H1 (cell line): ENCODE data around the gene CGREF1. TPM values are rescaled to one million over a fixed set of nuclear protein-coding genes. Genes with fewer than 3 reads are reported as not detected.

Experiments
- CTCF ChIA-PET: fragments of 300-600 bp; sonication (Branson Sonifier 250); formaldehyde crosslinking; loops from one replicate; lab custom pipeline; 2021; ENCODE audit not compliant: partially characterized antibody; lab: Charles Lee
- POLR2A ChIA-PET: fragments of 300-600 bp; sonication (Branson Sonifier 250); formaldehyde crosslinking; loops from one replicate; lab custom pipeline; 2021; ENCODE audit warnings: inconsistent platforms; ENCODE audit not compliant: partially characterized antibody; lab: Charles Lee
- DNase-seq, 2 experiments: peaks; one replicate each; pipeline versions ENCODE4 v3.0.0 to v3.0.0-alpha.2; 2010 to 2022; ENCODE audit warnings: low spot score in 2 of 2, low read depth in 1 of 2, mixed read lengths in 1 of 2
- FAIRE-seq: peaks from 2 replicates; lab custom pipeline; 2011; peaks lifted over from hg19 to GRCh38; lab: Jason Lieb, UNC
- H2AFZ ChIP-seq: 2 replicates; pipeline ENCODE4 v1.8.1; 2012; ENCODE audit warnings: low read length, inconsistent platforms
- H2AK5ac ChIP-seq: 2 replicates; pipeline ENCODE4 v1.6.1; 2013; ENCODE audit warnings: low read depth, low read length
- H2BK120ac ChIP-seq: replicated peaks from 2 replicates; pipeline ENCODE3; 2013; ENCODE audit warnings: low read depth, low read length, inconsistent platforms
- H2BK12ac ChIP-seq: 2 replicates; pipeline ENCODE4 v1.6.1; 2013; ENCODE audit warnings: low read depth, low read length
- H2BK15ac ChIP-seq: 2 replicates; pipeline ENCODE4 v1.6.1; 2013; ENCODE audit warnings: low read length
- H2BK20ac ChIP-seq: 2 replicates; pipeline ENCODE4 v1.6.1; 2013; ENCODE audit warnings: low read length
- H2BK5ac ChIP-seq: 2 replicates; pipeline ENCODE4 v1.6.1; 2013; ENCODE audit warnings: low read depth, low read length
- H3K14ac ChIP-seq: 2 replicates; pipeline ENCODE4 v1.6.1; 2013; ENCODE audit warnings: inconsistent platforms; ENCODE audit not compliant: insufficient read length
- H3K18ac ChIP-seq: 2 replicates; pipeline ENCODE4 v1.6.1; 2013; ENCODE audit warnings: low read length; ENCODE audit errors: extremely low read depth
- H3K23ac ChIP-seq: 2 replicates; pipeline ENCODE4 v1.6.1; 2013; ENCODE audit warnings: inconsistent platforms; ENCODE audit not compliant: insufficient read length
- H3K23me2 ChIP-seq: 2 replicates; pipeline ENCODE4 v1.6.1; 2013; ENCODE audit warnings: low read depth, low read length
- H3K27ac ChIP-seq: 2 replicates; pipeline ENCODE4 v1.6.1; 2011; ENCODE audit warnings: low read depth, low read length, inconsistent platforms
- H3K27me3 ChIP-seq, 4 experiments: replicated peaks in 1 of 4; 1 replicate in 1 of 4; 2 replicates in 3 of 4; pipeline versions ENCODE4 v1.6.1 to v1.8.1; 2011 to 2013; ENCODE audit warnings: low read length in 3 of 4, mild to moderate bottlenecking in 3 of 4, inconsistent platforms in 2 of 4, mixed read lengths in 2 of 4, moderate library complexity in 1 of 4; ENCODE audit not compliant: control insufficient read depth in 3 of 4, insufficient read depth in 3 of 4; ENCODE audit errors: extremely low read depth in 1 of 4
- H3K36me3 ChIP-seq, 4 experiments: 2 replicates each; pipeline versions ENCODE4 v1.6.1 to v1.8.1; 2011 to 2013; ENCODE audit warnings: mild to moderate bottlenecking in 4 of 4, low read length in 3 of 4, moderate library complexity in 2 of 4, control low read depth in 1 of 4, inconsistent platforms in 1 of 4; ENCODE audit not compliant: insufficient read depth in 4 of 4, control insufficient read depth in 2 of 4
- H3K4ac ChIP-seq: replicated peaks from 2 replicates; pipeline ENCODE3; 2013; ENCODE audit warnings: low read length, low read depth, mixed read lengths, inconsistent platforms; ENCODE audit not compliant: insufficient read length
- H3K4me1 ChIP-seq, 4 experiments: replicated peaks in 1 of 4; 1 replicate in 1 of 4; 2 replicates in 3 of 4; pipeline versions ENCODE4 v1.6.1 to v1.8.1; 2011 to 2013; ENCODE audit warnings: low read length in 3 of 4, inconsistent platforms in 2 of 4, mixed read lengths in 1 of 4; ENCODE audit not compliant: insufficient read depth in 4 of 4, control insufficient read depth in 3 of 4
- H3K4me2 ChIP-seq, 2 experiments: 2 replicates each; pipeline versions ENCODE4 v1.6.1 to v1.8.1; 2011 to 2013; ENCODE audit warnings: low read depth in 2 of 2, low read length in 2 of 2, control low read depth in 1 of 2, inconsistent platforms in 1 of 2, mild to moderate bottlenecking in 1 of 2; ENCODE audit not compliant: insufficient read depth in 1 of 2
- H3K4me3 ChIP-seq, 4 experiments: fragments of 200-600, 300-600 bp in 1 of 4; sonication (generic), shearing (Covaris generic), sonication (Bioruptor Twin) in 1 of 4; 2 replicates each; pipeline versions ENCODE4 v1.5.1 to v1.8.1; 2011 to 2016; ENCODE audit warnings: low read length in 4 of 4, low read depth in 3 of 4, control low read depth in 2 of 4, inconsistent platforms in 2 of 4, mild to moderate bottlenecking in 2 of 4, mixed read lengths in 1 of 4, moderate library complexity in 1 of 4; ENCODE audit not compliant: insufficient read depth in 2 of 4; ENCODE audit errors: extremely low read depth in 1 of 4
- H3K56ac ChIP-seq: replicated peaks from 2 replicates; pipeline ENCODE3; 2013; ENCODE audit warnings: low read depth, mild to moderate bottlenecking, mixed read lengths, low read length, inconsistent platforms; ENCODE audit not compliant: insufficient read length
- H3K79me1 ChIP-seq: 2 replicates; pipeline ENCODE4 v1.6.1; 2013; ENCODE audit warnings: low read depth, low read length, control low read depth
- H3K79me2 ChIP-seq, 2 experiments: 2 replicates each; pipeline versions ENCODE4 v1.6.1 to v1.8.1; 2012 to 2013; ENCODE audit warnings: low read length in 2 of 2, mild to moderate bottlenecking in 2 of 2, inconsistent platforms in 1 of 2; ENCODE audit not compliant: insufficient read depth in 2 of 2, control insufficient read depth in 1 of 2
- H3K9ac ChIP-seq, 4 experiments: replicated peaks in 1 of 4; 1 replicate in 1 of 4; 2 replicates in 3 of 4; pipeline versions ENCODE4 v1.6.1 to v1.8.1; 2011 to 2013; ENCODE audit warnings: low read depth in 3 of 4, low read length in 3 of 4, control low read depth in 2 of 4, mild to moderate bottlenecking in 2 of 4, moderate library complexity in 2 of 4, inconsistent platforms in 1 of 4; ENCODE audit errors: extremely low read depth in 1 of 4
- H3K9me3 ChIP-seq, 2 experiments: 2 replicates each; pipeline versions ENCODE4 v1.6.1 to v1.8.1; 2012 to 2013; ENCODE audit warnings: mild to moderate bottlenecking in 2 of 2, moderate library complexity in 2 of 2, control low read depth in 1 of 2, inconsistent platforms in 1 of 2, low read depth in 1 of 2, low read length in 1 of 2, mixed read lengths in 1 of 2; ENCODE audit not compliant: insufficient read depth in 2 of 2
- H4K20me1 ChIP-seq, 2 experiments: replicated peaks in 1 of 2; 2 replicates each; pipeline versions ENCODE3 to v1.8.1; 2011 to 2013; ENCODE audit warnings: inconsistent platforms in 2 of 2, low read length in 2 of 2, mild to moderate bottlenecking in 1 of 2; ENCODE audit not compliant: insufficient read depth in 2 of 2, control insufficient read depth in 1 of 2
- H4K5ac ChIP-seq: 2 replicates; pipeline ENCODE4 v1.6.1; 2013; ENCODE audit warnings: low read length, low read depth, mixed read lengths, inconsistent platforms; ENCODE audit not compliant: insufficient read length
- H4K8ac ChIP-seq: 2 replicates; pipeline ENCODE4 v1.8.0; 2013; ENCODE audit warnings: mild to moderate bottlenecking, moderate library complexity, low read length, inconsistent platforms; ENCODE audit not compliant: insufficient read depth; ENCODE audit errors: extremely low read depth
- H4K91ac ChIP-seq: replicated peaks from 2 replicates; pipeline ENCODE3; 2013; ENCODE audit warnings: low read length, mixed read lengths, inconsistent platforms; ENCODE audit not compliant: insufficient read length
- ASH2L ChIP-seq: fragments of 200-600, 300-600 bp; sonication (generic); IDR thresholded peaks from one replicate; pipeline ENCODE4 v1.7.1; 2017; ENCODE audit warnings: low read length
- BACH1 ChIP-seq: IDR thresholded peaks from 2 replicates; pipeline ENCODE4 v1.6.1; 2012; ENCODE audit warnings: low read length, improper control_type of control experiment
- BCL11A ChIP-seq, 2 experiments: IDR thresholded peaks; one replicate each; pipeline ENCODE4 v1.6.1; 2011; ENCODE audit warnings: low read depth in 2 of 2, low read length in 2 of 2, mild to moderate bottlenecking in 2 of 2
- CBX5 ChIP-seq: fragments of 300-800, 300-1000 bp; sonication (generic); IDR thresholded peaks from 2 replicates; pipeline ENCODE4 v1.7.1; 2016; ENCODE audit warnings: antibody characterized with exemption, low read length, low read depth
- CBX8 ChIP-seq: fragments of 300-800, 300-1000 bp; sonication (generic); IDR thresholded peaks from 2 replicates; pipeline ENCODE4 v1.7.1; 2016; ENCODE audit warnings: low read depth, low read length, borderline replicate concordance
- CREB1 ChIP-seq: IDR thresholded peaks from 2 replicates; pipeline ENCODE4 v1.6.1; 2012; ENCODE audit warnings: inconsistent platforms
- GTF2F1 ChIP-seq: IDR thresholded peaks from 2 replicates; pipeline ENCODE4 v1.6.1; 2012; ENCODE audit warnings: low read depth, low read length, improper control_type of control experiment, borderline replicate concordance
- KDM5A ChIP-seq: fragments of 200-600 bp; IDR thresholded peaks from 2 replicates; pipeline ENCODE4 v1.7.1; 2012; ENCODE audit warnings: mild to moderate bottlenecking, low read length, inconsistent platforms, mixed read lengths
- MAFK ChIP-seq: IDR thresholded peaks from 2 replicates; pipeline ENCODE4 v1.6.1; 2012; ENCODE audit warnings: low read depth, mild to moderate bottlenecking, improper control_type of control experiment, low read length
- NRF1 ChIP-seq: IDR thresholded peaks from 2 replicates; pipeline ENCODE4 v1.6.1; 2011; ENCODE audit warnings: mild to moderate bottlenecking, low read depth, low read length, improper control_type of control experiment
- POU5F1 ChIP-seq: IDR thresholded peaks from 2 replicates; pipeline ENCODE4 v1.6.1; 2011; ENCODE audit warnings: low read depth, mild to moderate bottlenecking, low read length, moderate library complexity
- RFX5 ChIP-seq: IDR thresholded peaks from 2 replicates; pipeline ENCODE4 v1.6.1; 2011; ENCODE audit warnings: low read depth, low read length, improper control_type of control experiment, borderline replicate concordance
- SIN3A ChIP-seq, 2 experiments: IDR thresholded peaks in 1 of 2; conservative IDR thresholded peaks in 1 of 2; 2 replicates each; pipeline ENCODE4 v1.6.1; 2011 to 2012; ENCODE audit warnings: low read length in 2 of 2, improper control_type of control experiment in 1 of 2, low read depth in 1 of 2, mild to moderate bottlenecking in 1 of 2
- WGBS, 2 experiments: shearing (Covaris generic) in 1 of 2; methylation state at CpG; one replicate each; pipeline versions ENCODE4 v1.1.6 to v1.1.7; 2013 to 2015; ENCODE audit warnings: low lambda C conversion rate in 2 of 2, mixed read lengths in 2 of 2, inconsistent platforms in 1 of 2, low coverage in 1 of 2, missing lambda C conversion rate in 1 of 2; ENCODE audit not compliant: insufficient replicate concordance in 2 of 2, insufficient coverage in 1 of 2, insufficient read length in 1 of 2; ENCODE audit errors: extremely low coverage in 1 of 2, missing lambda C conversion rate in 1 of 2; 5-methylcytosine and 5-hydroxymethylcytosine counted together
- polyA plus RNA-seq, 7 experiments: library from polyadenylated mRNA; depleted of rRNA in 3 of 7; stranded (reverse) in 5 of 7; unstranded in 2 of 7; fragments of >200 nt in 5 of 7; fragments of 200-250 nt in 2 of 7; gene quantifications; 1 replicate in 5 of 7; 2 replicates in 1 of 7; 4 replicates in 1 of 7; pipeline versions ENCODE4 v1.2.1 to v1.2.3, GENCODE V29; 2011 to 2013; ENCODE audit warnings: missing spikeins in 2 of 7, mixed read lengths in 2 of 7
- total RNA-seq: library from RNA; stranded (reverse); fragmentation: NEBNext Ultra II Directional; extraction: Animal tissue kit (Norgen Biotek cat#: 25700); gene quantifications from 2 replicates; pipeline ENCODE4 v1.2.1, GENCODE V29; 2021

The CGREF1 gene
- total and polyA plus RNA-seq, 2 of the 8 experiments (the other 6 are each of a cell fraction or from before 2014, with no cell fraction given): 2.5 to 3.4 TPM

DNA sequence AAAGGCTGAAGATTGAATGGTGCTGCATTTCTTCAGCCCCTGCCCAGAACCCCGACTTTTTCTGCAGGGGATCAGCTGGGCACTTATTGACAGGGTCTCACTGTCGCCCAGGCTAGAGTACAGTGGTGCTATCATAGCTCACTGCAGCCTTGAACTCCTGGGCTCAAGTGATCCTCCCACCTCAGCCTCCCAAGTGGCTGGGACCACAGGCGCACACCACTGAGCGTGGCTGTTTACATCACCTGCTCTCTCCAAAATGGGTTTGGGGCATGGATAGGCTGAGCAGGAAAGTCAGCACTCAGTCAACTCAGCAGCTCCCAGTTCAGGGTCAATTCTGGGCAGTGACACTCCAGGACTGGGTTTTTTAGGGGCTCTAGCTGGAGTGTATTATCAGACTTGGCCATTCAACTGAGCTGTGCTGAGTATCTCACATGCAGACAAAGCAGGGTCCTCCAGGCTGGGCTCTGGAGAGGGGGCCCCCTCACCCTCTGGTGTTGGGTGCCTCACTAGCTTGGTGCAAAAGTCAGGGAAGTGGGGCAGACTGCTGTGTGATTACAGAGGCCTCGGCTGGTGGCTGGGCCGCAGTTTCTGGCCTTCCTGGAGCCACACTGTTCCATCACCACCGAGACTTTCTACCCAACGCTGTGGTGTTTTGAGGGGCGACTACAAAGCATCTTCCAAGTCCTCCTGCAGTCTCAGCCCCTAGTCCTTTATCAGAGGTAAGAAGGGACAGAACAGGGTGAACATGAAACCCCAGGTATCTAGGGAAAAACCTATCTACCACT, 9.1 kb upstream of the CGREF1 start:
- Histone ChIP-seq H3K4me2 (no peak overlapping the region), H2BK5ac (no peak overlapping the region), H3K4me3 (no peak overlapping the region), H3K36me3 (peaks cover 2 to 26% (median 16%) of the 10 kb centered on the region in 4 experiments; a peak in 6 of 8 replicates), H3K14ac (no peak overlapping the region), H2BK20ac (no peak overlapping the region), H2AK5ac (no peak overlapping the region), H3K4ac (no peak overlapping the region), H3K9ac (no peak overlapping the region), H2BK120ac (no peak overlapping the region), H2AFZ (no peak overlapping the region), H3K79me1 (no peaks in the 10 kb centered on the region; the same call in none of the 2 replicates), H2BK12ac (no peak overlapping the region), H3K18ac (no peak overlapping the region), H3K23ac (no peak overlapping the region), H3K4me1 (peaks cover 0 to 7% (median 4%) of the 10 kb centered on the region in 4 experiments; a peak in 6 of 7 replicates), H4K91ac (no peak overlapping the region), H4K20me1 (peaks cover 5 to 11% of the 10 kb centered on the region in 2 experiments), H3K79me2 (peaks cover 0 to 6% of the 10 kb centered on the region in 2 experiments; a peak in 1 of 4 replicates), H2BK15ac (no peak overlapping the region), H3K27me3 (peaks cover 0 to 7% (median 4%) of the 10 kb centered on the region in 4 experiments; a peak in 4 of 7 replicates), H3K9me3 (no peaks in the 10 kb centered on the region), H4K5ac (no peak overlapping the region), H3K23me2 (peaks cover 5% of the 10 kb centered on the region), H3K27ac (no peak overlapping the region), H4K8ac (no peak overlapping the region), H3K56ac (no peak overlapping the region)
- 91% methylated on average over 9 of the region's 9 CpGs; no CpG with 5 or more reads in 1 of the 2 experiments for WGBS, 2 experiments
- DNase-seq: no peak
- CTCF ChIA-PET: interaction anchor here (0.9 to 3.1 kb wide), 5 partner anchors 16 to 63 kb away, joined by 3 to 10 read pairs (median 4); no protein-coding TSS in a partner anchor
- POLR2A ChIA-PET: interaction anchor here (0.6 to 1.2 kb wide), 2 partner anchors 9 to 71 kb away, joined by 3 to 4 read pairs; partner anchors contain the start of gene CGREF1
- no peak for FAIRE-seq
- no peak for TF ChIP-seq CREB1
- no peak for TF ChIP-seq CBX8
- no peak for TF ChIP-seq ASH2L
- TF ChIP-seq GTF2F1: no peak
- no peak for TF ChIP-seq BCL11A (IDR thresholded peaks at IDR 0.05; ENCODE audit: low read depth in 2 of 2, low read length in 2 of 2)
- no peak for TF ChIP-seq MAFK
- no peak for TF ChIP-seq CBX5
- TF ChIP-seq NRF1: no peak
- TF ChIP-seq SIN3A (conservative IDR thresholded peaks at IDR 0.05 in 1 of 2, IDR thresholded peaks at IDR 0.05 in 1 of 2; ENCODE audit: low read depth in 1 of 2, low read length in 2 of 2): no peak
- TF ChIP-seq BACH1: no peak
- TF ChIP-seq POU5F1: no peak
- no peak for TF ChIP-seq RFX5
- no peak for TF ChIP-seq KDM5A
